GM11168 (cell line): ENCODE data around the gene IFT88.
"Not testable (repeated sequence)": the region's sequence is repeated elsewhere in the genome, so short reads cannot be mapped to it uniquely, and the experiment has no call there.

Source experiments
- in situ Hi-C: fragments of 300-500 bp; cut with MboI; formaldehyde crosslinking; loops from one replicate; pipeline ENCODE4 v1.12.0; 2022; ENCODE audit warnings: low sequenced_read_pairs; ENCODE audit not compliant: unreplicated experiment

The IFT88 gene

DNA sequence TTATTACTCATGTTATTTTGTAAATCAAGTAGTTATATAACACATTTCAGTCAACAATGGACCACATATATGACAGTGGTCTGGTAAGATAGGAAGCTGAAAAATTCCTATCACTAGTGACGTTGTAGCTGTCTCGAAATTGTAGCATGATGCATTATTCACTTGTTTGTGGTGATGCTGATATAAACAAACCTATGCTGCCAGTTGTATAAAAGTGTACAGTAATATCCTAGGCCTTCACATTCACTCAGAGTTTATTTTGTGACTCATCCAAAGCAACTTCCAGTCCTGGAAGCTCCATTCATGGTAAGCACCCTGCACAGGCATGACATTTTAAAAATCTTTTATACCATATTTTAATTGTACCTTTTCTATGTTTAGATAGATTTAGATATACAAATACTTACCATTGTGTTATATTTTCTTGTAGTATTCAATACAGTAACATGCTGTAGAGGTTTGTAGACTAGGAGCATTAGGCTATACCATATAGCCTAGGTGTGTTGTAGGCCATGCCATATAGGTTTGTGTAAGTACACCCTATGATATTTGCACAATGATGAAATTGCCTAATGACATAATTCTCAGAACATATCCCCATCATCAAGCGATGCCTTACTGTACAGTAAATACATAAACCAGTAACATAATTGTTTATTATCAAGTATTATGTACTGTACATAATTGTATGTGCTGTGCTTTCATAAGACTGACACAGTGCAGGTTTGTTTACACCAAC is 49.3 kb downstream of the IFT88 start:
- in situ Hi-C loops, result no loop called here

- in situ Hi-C loops, result no loop called here
Observed at GRCh38 chr13:20623000-20623399, 56.0 kb downstream of the IFT88 start.

DNA sequence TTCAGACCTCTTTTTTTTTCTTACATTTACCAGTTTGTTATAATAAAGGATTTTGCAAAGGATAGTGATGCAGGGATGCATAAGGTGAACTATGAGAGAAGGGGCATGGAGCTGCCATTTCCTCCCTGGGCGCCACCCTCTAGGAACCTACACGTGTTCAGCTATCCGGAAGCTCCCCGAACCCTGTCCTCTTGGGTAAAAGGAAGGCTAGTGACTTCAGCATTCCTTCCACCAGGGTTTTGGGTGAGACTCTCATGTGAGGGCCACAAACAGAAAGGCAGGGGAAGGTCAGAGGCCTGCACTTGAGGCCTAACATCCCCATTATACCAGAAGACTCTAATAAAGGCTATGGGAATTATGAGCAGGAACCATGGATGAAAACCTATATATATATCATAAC is 57.3 kb downstream of the IFT88 start:
- in situ Hi-C loops, result no loop called here

DNA sequence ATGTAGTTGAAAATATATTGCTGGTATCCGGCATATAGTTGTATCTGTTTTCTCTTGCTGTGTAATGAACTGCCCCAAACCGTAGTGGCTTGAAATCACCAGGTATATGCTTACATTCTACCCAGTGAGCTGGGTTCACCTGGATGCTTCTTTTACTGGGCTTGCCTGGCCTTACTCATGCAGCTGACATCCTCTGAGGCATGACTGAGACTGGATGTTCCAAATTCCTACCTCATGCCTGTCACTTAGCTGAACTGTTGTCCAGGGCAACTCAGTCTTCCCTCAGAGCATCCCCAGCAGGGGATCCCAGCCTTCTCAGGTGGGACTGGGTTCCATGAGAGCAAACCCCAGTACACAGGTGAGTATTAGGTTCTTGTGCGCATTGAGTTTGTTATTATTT is 66.8 kb downstream of the IFT88 start:
- in situ Hi-C loops, result no loop called here

GRCh38 chr13:20636079-20636478 is 69.1 kb downstream of the IFT88 start:
- in situ Hi-C loops, result no loop called here

GRCh38 chr13:20637811-20638210 is 70.9 kb downstream of the IFT88 start:
- in situ Hi-C loops, result no loop called here

- in situ Hi-C loops, result no loop called here
Observed at GRCh38 chr13:20647758-20648157, 80.8 kb downstream of the IFT88 start.

DNA sequence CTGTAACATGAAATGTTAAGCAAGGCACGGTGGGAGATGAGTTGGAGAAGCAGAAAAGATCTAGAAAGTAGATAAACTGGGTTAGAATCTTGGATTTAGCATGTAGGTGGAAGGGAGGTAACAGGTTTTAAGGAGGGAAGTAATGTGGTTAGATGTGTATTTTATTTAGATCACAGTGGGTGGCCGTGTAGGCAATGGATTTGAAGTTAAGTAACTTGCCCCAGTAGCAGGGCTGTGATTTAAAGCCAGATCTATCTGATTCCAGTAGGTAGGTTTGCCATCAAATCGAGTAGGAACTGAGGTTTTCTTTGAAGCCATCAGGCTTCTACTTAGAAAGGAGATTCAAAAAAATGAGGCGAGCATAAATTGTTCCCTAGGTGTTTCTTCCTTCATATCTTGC is 86.0 kb downstream of the IFT88 start:
- in situ Hi-C loops, result no loop called here

DNA sequence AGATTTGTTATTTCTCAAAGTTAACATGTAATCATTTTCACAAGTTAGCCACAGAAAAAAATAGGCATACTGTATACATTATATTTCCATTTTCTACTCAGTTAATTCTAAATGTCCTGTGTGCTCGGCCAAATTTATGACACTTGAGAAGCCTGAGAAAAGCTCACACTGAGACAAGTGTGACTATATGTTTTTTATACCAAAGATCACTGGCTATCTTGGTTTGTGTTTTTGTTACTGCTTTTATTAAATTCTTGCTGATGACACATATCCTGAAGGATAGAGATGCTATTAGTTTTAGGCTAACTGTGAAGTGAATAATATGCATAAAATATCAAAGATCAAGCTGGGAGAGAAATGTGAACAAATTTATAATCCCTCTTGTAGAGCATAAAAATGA is 87.2 kb downstream of the IFT88 start:
- in situ Hi-C loops, result no loop called here

DNA sequence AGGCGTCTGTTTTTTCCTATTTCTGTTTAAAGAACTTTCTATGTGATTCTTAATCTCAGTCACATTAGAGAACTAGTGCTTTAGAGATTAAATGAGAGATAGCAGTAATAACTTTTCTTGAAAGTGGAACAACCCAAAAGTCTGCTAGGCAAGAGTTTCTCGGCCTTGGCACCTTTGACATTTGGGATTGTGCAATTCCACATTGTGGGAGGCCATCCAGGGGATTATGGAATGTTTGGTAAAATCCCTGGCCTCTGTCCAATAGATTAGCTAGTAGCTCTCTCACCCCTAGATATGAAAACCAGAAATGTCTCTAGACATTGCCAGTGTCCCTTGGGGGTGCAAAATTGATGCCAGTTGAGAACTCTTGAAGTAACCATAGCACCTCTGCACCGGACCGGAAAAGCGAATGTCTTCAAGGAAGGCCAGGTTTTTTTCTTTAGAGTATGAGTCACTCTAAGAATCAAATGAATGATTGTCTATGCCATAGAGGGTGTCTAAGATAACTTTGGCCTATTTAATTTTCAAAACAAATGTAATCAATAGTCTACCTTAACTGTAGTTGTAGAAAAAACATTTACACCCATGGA is 91.6 kb downstream of the IFT88 start:
- in situ Hi-C loops, result no loop called here

- in situ Hi-C loops, result no loop called here
Observed at GRCh38 chr13:20664351-20664750, 97.4 kb downstream of the IFT88 start.

DNA sequence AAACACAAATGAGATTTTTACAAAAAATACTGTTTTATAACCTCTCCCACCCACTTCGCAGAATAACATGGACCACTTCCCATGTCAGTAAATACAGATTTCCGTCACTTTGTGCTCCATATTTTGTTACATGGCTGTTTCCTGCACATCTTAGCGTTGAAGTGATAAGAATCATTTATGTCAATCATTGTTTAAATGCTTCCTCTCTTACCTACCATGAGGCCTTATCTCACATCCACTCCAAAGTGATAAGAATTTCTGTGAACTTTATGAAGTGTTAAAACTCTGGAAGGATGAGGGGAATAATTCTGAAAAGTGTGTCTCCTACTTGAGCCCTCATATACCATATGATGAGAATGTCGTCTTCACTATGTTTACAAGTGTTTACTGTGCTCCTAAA is 100.0 kb downstream of the IFT88 start:
- in situ Hi-C loops, result no loop called here

DNA sequence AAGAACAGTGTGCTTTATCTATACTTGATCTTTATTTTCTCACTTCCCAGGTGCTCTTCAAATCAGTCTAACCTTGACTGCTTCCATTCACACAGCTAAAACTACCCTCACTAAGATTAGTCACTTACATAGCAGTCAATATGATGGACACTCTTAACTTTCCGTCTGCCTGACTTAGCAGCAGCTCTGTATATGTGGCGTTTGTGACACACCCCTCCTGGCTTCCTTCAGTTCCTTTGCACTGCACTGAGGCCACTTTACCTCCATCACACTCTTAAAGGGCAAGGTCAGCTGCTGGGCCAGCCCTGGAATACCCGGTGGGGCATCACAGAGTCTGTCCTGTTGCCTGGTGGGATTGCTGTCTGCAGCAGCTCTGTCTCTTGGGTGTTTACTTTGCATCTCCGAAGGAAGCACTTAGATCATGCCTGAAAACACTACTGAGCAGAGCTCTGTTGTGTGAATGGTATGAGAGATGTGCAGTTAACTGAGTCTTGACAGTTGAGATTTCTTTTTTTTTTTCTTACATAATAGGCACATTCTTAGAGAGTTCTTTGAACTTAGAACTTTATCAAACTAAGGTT is 101.0 kb downstream of the IFT88 start:
- in situ Hi-C loops, result no loop called here

- in situ Hi-C loops, result no loop called here
Observed at GRCh38 chr13:20669162-20669561, 102.2 kb downstream of the IFT88 start.

GRCh38 chr13:20671789-20672188 is 104.8 kb downstream of the IFT88 start:
- in situ Hi-C loops, result no loop called here

- in situ Hi-C loops, result no loop called here
Observed at GRCh38 chr13:20672772-20673171, 105.8 kb downstream of the IFT88 start.

- in situ Hi-C loops, result no loop called here
Observed at GRCh38 chr13:20673715-20674114, 106.8 kb downstream of the IFT88 start.

DNA sequence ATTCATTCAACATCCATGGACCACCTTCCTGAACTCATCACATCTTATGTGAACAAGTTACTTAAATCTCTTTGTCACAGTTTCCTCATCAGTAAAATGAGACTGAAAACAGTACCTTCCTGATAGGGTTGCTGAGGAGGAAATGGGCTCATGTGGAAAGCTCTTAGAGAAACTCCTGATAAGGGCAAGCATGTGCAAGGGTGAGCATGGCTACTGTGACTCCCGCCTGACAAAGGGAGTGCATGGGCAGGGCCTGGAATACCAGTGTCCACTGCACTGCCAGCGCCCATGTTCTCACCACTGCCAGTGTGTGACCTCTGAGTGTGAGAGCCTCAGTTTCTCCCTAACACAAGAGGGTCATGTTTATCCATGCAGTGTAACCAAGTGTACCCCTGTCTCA is 109.3 kb downstream of the IFT88 start:
- in situ Hi-C loops, result no loop called here

GRCh38 chr13:20678606-20679005 is 111.6 kb downstream of the IFT88 start:
- in situ Hi-C loops, result not testable (repeated sequence)

GRCh38 chr13:20679879-20680278 is 112.9 kb downstream of the IFT88 start:
- in situ Hi-C loops, result no loop called here

DNA sequence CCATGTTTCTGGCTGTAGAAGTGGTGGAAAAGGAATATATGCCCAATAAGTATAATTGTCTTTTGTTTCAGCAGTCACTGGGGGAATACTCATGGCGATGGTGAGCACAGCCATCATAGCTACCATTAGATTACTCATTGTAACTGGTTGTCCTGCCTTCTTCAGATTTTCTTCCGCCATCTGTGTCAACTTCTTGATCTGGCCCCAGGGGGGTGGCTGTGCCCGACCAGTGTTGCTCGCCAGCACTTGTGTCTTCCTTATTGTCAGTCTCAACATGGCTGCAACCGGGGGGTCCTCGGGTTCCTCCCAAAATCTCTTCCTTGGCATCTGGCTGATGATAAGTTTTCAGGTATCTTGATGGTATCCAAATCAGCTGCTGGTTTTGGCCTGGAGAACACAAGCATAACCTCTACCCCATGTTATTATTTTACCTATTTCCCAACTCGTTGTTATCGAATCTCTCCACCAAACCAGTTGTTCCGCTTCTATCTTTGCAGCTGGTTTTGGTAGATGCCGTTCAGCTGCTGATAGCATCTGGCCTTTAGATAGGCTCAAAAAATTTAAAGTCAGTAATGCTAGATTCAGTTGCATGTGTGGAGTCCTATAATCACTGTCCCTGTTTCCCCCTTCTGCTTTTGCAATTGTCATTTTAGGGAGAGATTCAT is 113.6 kb downstream of the IFT88 start:
- in situ Hi-C loops, result no loop called here
